Neural progenitor cell (in vitro differentiated cells): ENCODE measurements around the gene MYO1B. TPM values are rescaled to one million over a fixed set of nuclear protein-coding genes. Genes with fewer than 3 reads are reported as not detected.
"Not testable (repeated sequence)": the region's sequence is repeated elsewhere in the genome, so short reads cannot be mapped to it uniquely, and the experiment has no call there.

ENCODE experiments used
- DNase-seq: peaks from one replicate; pipeline ENCODE4 v3.0.0-alpha.2; 2016; ENCODE audit warnings: low spot score
- H2AFZ ChIP-seq: fragments of 200-600 bp; sonication (generic); replicated peaks from 2 replicates; pipeline ENCODE4 v1.6.1; 2016; ENCODE audit warnings: antibody characterized with exemption
- H3F3A ChIP-seq: fragments of 200-600 bp; sonication (generic); 2 replicates; pipeline ENCODE4 v1.6.1; 2016; ENCODE audit warnings: antibody characterized with exemption, low read depth
- H3K27ac ChIP-seq: fragments of 200-600 bp; sonication (generic); 2 replicates; pipeline ENCODE4 v1.5.1; 2016; ENCODE audit warnings: mild to moderate bottlenecking
- H3K27me3 ChIP-seq: fragments of 200-600 bp; sonication (generic); 2 replicates; pipeline ENCODE4 v1.6.1; 2016; ENCODE audit warnings: mild to moderate bottlenecking, moderate library complexity
- H3K36me3 ChIP-seq: fragments of 200-600 bp; sonication (generic); 2 replicates; pipeline ENCODE4 v1.5.1; 2016
- H3K4me1 ChIP-seq: fragments of 200-600 bp; sonication (generic); 2 replicates; pipeline ENCODE4 v1.6.1; 2016; ENCODE audit warnings: mixed run types
- H3K4me2 ChIP-seq: fragments of 200-600 bp; sonication (generic); 2 replicates; pipeline ENCODE4 v1.6.1; 2016
- H3K4me3 ChIP-seq: fragments of 200-600 bp; sonication (generic); 2 replicates; pipeline ENCODE4 v1.5.1; 2016
- H3K79me2 ChIP-seq: fragments of 200-600 bp; sonication (generic); 2 replicates; pipeline ENCODE4 v1.6.1; 2016; ENCODE audit warnings: low read depth
- H3K9ac ChIP-seq: fragments of 200-600 bp; sonication (generic); 2 replicates; pipeline ENCODE4 v1.6.1; 2016
- H3K9me3 ChIP-seq: fragments of 200-600 bp; sonication (generic); 2 replicates; pipeline ENCODE4 v1.5.1; 2016; ENCODE audit warnings: low read depth
- H4K20me1 ChIP-seq: fragments of 200-600 bp; sonication (generic); 2 replicates; pipeline ENCODE4 v1.6.1; 2016; ENCODE audit warnings: low read depth
- H3K27ac Mint-ChIP-seq: 3 replicates; pipeline ENCODE4 v1.8.0; 2021; ENCODE audit warnings: mixed read lengths
- H3K27me3 Mint-ChIP-seq: 2 replicates; pipeline ENCODE4 v1.8.0; 2022; ENCODE audit warnings: low read depth, mild to moderate bottlenecking, inconsistent platforms, moderate library complexity, mixed read lengths; ENCODE audit not compliant: insufficient read depth
- H3K36me3 Mint-ChIP-seq: 3 replicates; pipeline ENCODE4 v1.8.0; 2021; ENCODE audit warnings: mixed read lengths
- H3K4me1 Mint-ChIP-seq: 3 replicates; pipeline ENCODE4 v1.8.0; 2021; ENCODE audit warnings: mixed read lengths
- H3K4me3 Mint-ChIP-seq: 3 replicates; pipeline ENCODE4 v1.8.0; 2021; ENCODE audit warnings: mild to moderate bottlenecking, moderate library complexity, mixed read lengths
- H3K9me3 Mint-ChIP-seq: 3 replicates; pipeline ENCODE4 v1.8.0; 2020; ENCODE audit warnings: mixed read lengths
- EZH2 ChIP-seq: fragments of 200-600 bp; sonication (generic); IDR thresholded peaks from 2 replicates; pipeline ENCODE4 v1.6.1; 2017; ENCODE audit warnings: antibody characterized with exemption, mild to moderate bottlenecking, moderate library complexity
- EZH2phosphoT487 ChIP-seq: fragments of 200-600 bp; sonication (generic); IDR thresholded peaks from 2 replicates; pipeline ENCODE4 v1.6.1; 2017; ENCODE audit warnings: antibody characterized with exemption
- total RNA-seq: library from RNA; depleted of rRNA; stranded (reverse); fragments of >200 nt; gene quantifications from 2 replicates; pipeline ENCODE4 v1.2.3, GENCODE V29; 2015; ENCODE audit warnings: low replicate concordance
- TF ChIP-seq, protein P1 (sequence below): fragments of 200-600 bp; sonication (generic); IDR thresholded peaks from 2 replicates; pipeline ENCODE4 v1.5.1; 2017; ENCODE audit warnings: antibody characterized with exemption, mild to moderate bottlenecking

Gene MYO1B
- total RNA-seq, 1 donor from 2014 or later = 88.0 TPM

DNA sequence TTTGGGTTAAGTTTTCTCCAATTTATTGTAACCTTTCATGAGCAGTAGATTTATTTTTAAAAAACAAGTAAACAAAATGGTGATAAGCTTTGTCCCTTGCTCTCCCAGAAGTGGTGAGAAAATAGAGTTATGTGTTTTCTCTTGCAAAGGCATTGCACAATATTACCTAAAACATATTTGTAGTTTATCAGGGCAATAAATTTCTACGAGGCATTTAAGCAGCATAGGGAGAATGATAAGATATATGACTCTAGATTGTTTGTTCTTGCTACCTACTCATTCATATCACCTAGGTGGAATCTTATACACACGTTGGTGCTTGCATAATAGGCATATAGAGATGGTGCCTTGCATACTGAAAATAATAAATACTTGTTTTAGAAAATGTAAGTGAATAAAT lies 201.7 kb downstream of the MYO1B start:
- no peaks in the 10 kb centered on the region for H3K4me1 ChIP-seq
- no peak overlapping the region for H3K9ac ChIP-seq
- H3K4me3 ChIP-seq = no peak overlapping the region
- H3K79me2 ChIP-seq = no peaks in the 10 kb centered on the region
- no peak overlapping the region for H2AFZ ChIP-seq
- H3K9me3 ChIP-seq = no peaks in the 10 kb centered on the region
- H3K4me3 Mint-ChIP-seq = no peak overlapping the region
- H3K36me3 ChIP-seq = no peaks in the 10 kb centered on the region
- H3K27ac Mint-ChIP-seq = no peak overlapping the region
- no peak for DNase-seq
- H3K27me3 Mint-ChIP-seq = peaks cover 5% of the 10 kb centered on the region
- no peaks in the 10 kb centered on the region for H3F3A ChIP-seq
- no peaks in the 10 kb centered on the region for H3K27me3 ChIP-seq
- no peak overlapping the region for H3K27ac ChIP-seq
- no peak overlapping the region for H3K4me2 ChIP-seq
- H3K9me3 Mint-ChIP-seq = no peaks in the 10 kb centered on the region
- TF ChIP-seq EZH2phosphoT487 (no peak), EZH2 (no peak)
- TF ChIP-seq, protein P1, sequence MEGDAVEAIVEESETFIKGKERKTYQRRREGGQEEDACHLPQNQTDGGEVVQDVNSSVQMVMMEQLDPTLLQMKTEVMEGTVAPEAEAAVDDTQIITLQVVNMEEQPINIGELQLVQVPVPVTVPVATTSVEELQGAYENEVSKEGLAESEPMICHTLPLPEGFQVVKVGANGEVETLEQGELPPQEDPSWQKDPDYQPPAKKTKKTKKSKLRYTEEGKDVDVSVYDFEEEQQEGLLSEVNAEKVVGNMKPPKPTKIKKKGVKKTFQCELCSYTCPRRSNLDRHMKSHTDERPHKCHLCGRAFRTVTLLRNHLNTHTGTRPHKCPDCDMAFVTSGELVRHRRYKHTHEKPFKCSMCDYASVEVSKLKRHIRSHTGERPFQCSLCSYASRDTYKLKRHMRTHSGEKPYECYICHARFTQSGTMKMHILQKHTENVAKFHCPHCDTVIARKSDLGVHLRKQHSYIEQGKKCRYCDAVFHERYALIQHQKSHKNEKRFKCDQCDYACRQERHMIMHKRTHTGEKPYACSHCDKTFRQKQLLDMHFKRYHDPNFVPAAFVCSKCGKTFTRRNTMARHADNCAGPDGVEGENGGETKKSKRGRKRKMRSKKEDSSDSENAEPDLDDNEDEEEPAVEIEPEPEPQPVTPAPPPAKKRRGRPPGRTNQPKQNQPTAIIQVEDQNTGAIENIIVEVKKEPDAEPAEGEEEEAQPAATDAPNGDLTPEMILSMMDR = no peak
- no peaks in the 10 kb centered on the region for H3K36me3 Mint-ChIP-seq
- no peaks in the 10 kb centered on the region for H4K20me1 ChIP-seq
- H3K4me1 Mint-ChIP-seq = peaks cover 2% of the 10 kb centered on the region

DNA sequence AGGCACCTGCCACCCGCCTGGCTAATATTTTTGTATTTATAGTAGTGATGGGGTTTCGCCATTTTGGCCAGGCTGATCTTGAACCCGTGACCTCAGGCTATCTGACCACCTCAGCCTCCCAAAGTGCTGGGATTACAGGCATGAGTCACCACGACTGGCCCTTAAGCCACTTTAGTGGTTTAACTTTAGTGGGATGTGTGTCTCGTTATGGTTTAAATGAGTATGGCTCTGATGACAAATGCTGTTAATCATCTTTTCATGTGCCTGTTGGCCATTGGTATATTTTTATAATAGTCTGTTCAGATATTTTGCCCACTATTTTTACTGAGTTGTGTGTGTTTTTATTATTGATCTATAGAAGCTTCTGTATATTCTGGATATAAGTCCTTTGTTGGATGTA lies 205.9 kb downstream of the MYO1B start:
- H3K9me3 Mint-ChIP-seq = peaks cover 20% of the 10 kb centered on the region
- DNase-seq = no peak
- peaks cover 4% of the 10 kb centered on the region for H3K27me3 Mint-ChIP-seq
- H3K36me3 Mint-ChIP-seq = no peaks in the 10 kb centered on the region
- H4K20me1 ChIP-seq = no peaks in the 10 kb centered on the region
- no peak overlapping the region for H2AFZ ChIP-seq
- H3K27ac ChIP-seq = no peak overlapping the region
- no peak overlapping the region for H3K4me3 Mint-ChIP-seq
- no peak overlapping the region for H3K9ac ChIP-seq
- no peak overlapping the region for H3K4me2 ChIP-seq
- H3F3A ChIP-seq = no peaks in the 10 kb centered on the region
- no peaks in the 10 kb centered on the region for H3K4me1 ChIP-seq
- TF ChIP-seq EZH2phosphoT487 = no peak
- TF ChIP-seq, protein P1 = no peak
- TF ChIP-seq EZH2 = no peak
- no peaks in the 10 kb centered on the region for H3K27me3 ChIP-seq
- H3K27ac Mint-ChIP-seq = no peak overlapping the region
- no peaks in the 10 kb centered on the region for H3K79me2 ChIP-seq
- H3K4me3 ChIP-seq = no peak overlapping the region
- H3K36me3 ChIP-seq = no peaks in the 10 kb centered on the region
- H3K9me3 ChIP-seq = peaks cover 6% of the 10 kb centered on the region
- no peaks in the 10 kb centered on the region for H3K4me1 Mint-ChIP-seq

DNA sequence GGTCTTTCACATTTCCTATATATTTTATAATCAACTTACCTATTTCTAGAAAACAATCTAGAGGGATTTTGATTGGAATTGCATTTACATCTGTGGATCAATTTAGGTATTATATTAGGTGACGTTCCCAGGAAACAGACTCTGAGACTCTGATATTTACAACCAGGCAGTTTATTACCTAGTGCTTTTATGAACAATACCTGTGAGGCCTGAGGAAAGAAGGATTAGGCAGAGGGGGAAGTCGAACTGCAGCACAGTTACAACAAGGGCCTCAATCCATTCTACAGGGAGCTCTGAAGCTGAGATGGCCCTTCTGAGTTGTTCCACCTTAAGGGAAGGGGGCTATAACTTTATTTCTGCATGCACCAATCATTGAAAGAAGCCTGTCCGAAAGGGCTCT lies 206.9 kb downstream of the MYO1B start:
- Histone ChIP-seq H4K20me1 (no peaks in the 10 kb centered on the region), H3K4me2 (no peak overlapping the region), H3K27me3 (no peaks in the 10 kb centered on the region), H3K36me3 (no peaks in the 10 kb centered on the region), H3K4me3 (no peak overlapping the region), H2AFZ (no peak overlapping the region), H3K79me2 (no peaks in the 10 kb centered on the region), H3K4me1 (no peaks in the 10 kb centered on the region), H3K27ac (no peak overlapping the region), H3K9me3 (peaks cover 6% of the 10 kb centered on the region), H3K9ac (no peak overlapping the region), H3F3A (no peaks in the 10 kb centered on the region)
- Mint-ChIP-seq H3K4me1 (no peaks in the 10 kb centered on the region), H3K27ac (no peak overlapping the region), H3K9me3 (peaks cover 20% of the 10 kb centered on the region), H3K27me3 (peaks cover 4% of the 10 kb centered on the region), H3K4me3 (no peak overlapping the region), H3K36me3 (no peaks in the 10 kb centered on the region)
- DNase-seq = no peak
- TF ChIP-seq, protein P1 = no peak
- TF ChIP-seq EZH2 (no peak), EZH2phosphoT487 (no peak)

DNA sequence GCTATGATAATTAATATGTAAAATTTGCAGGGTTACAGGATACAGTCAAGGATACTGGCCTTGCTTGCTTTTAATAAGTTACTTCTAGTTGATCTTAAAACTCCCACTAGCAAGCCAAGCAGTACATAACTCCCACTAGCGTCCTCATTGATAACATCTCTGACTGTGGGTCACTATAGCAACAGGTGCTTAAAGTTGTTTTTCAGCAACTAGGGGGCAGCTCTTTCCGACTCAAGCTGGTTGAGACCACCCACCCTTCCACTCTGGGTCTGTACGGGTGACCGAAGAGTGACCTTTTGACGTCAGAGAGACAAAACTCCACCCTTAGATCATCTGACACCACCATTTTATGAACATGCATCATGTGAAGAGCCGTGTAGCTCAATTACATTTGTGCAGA lies 208.6 kb downstream of the MYO1B start:
- Histone ChIP-seq H3F3A (no peaks in the 10 kb centered on the region), H3K4me3 (no peak overlapping the region), H3K4me1 (no peaks in the 10 kb centered on the region), H3K27me3 (no peaks in the 10 kb centered on the region), H3K79me2 (no peaks in the 10 kb centered on the region), H2AFZ (no peak overlapping the region), H3K9me3 (peaks cover 6% of the 10 kb centered on the region), H3K4me2 (no peak overlapping the region), H3K27ac (no peak overlapping the region), H4K20me1 (no peaks in the 10 kb centered on the region), H3K9ac (no peak overlapping the region), H3K36me3 (no peaks in the 10 kb centered on the region)
- DNase-seq = no peak
- H3K4me3 Mint-ChIP-seq = no peak overlapping the region
- H3K36me3 Mint-ChIP-seq = no peaks in the 10 kb centered on the region
- peaks cover 20% of the 10 kb centered on the region for H3K9me3 Mint-ChIP-seq
- H3K4me1 Mint-ChIP-seq = no peaks in the 10 kb centered on the region
- H3K27me3 Mint-ChIP-seq = peaks cover 4% of the 10 kb centered on the region
- no peak overlapping the region for H3K27ac Mint-ChIP-seq
- TF ChIP-seq EZH2phosphoT487 (no peak), EZH2 (no peak)
- TF ChIP-seq, protein P1 = no peak

DNA sequence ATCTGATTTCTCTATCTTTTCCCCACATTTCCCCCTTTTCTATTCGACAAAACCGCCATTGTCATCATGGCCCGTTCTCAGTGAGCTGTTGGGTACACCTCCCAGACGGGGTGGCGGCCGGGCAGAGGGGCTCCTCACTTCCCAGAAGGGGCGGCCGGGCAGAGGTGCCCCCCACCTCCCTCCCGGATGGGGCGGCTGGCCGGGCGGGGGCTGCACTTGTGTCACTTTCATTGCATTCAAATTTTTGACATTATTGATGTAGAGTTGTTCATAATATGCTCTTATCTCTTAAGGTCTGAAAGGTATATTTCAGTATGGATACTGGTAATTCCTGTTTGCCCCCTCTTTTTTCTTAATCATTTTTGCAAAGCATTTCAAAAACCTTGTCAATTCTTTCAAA lies 211.3 kb downstream of the MYO1B start:
- not testable (repeated sequence) for H3K27ac Mint-ChIP-seq, H3F3A ChIP-seq, H3K4me3 ChIP-seq, H3K79me2 ChIP-seq, H3K36me3 ChIP-seq, H3K27me3 Mint-ChIP-seq, H3K36me3 Mint-ChIP-seq, H3K9ac ChIP-seq, H2AFZ ChIP-seq, H3K27me3 ChIP-seq, H3K9me3 ChIP-seq, H4K20me1 ChIP-seq, H3K4me1 ChIP-seq, H3K27ac ChIP-seq, DNase-seq, H3K4me2 ChIP-seq, H3K4me1 Mint-ChIP-seq, H3K4me3 Mint-ChIP-seq
- H3K9me3 Mint-ChIP-seq = peaks cover 31% of the 10 kb centered on the region
